ENCODE measurements around the gene CCDC92B.

CCDC92B gene

DNA sequence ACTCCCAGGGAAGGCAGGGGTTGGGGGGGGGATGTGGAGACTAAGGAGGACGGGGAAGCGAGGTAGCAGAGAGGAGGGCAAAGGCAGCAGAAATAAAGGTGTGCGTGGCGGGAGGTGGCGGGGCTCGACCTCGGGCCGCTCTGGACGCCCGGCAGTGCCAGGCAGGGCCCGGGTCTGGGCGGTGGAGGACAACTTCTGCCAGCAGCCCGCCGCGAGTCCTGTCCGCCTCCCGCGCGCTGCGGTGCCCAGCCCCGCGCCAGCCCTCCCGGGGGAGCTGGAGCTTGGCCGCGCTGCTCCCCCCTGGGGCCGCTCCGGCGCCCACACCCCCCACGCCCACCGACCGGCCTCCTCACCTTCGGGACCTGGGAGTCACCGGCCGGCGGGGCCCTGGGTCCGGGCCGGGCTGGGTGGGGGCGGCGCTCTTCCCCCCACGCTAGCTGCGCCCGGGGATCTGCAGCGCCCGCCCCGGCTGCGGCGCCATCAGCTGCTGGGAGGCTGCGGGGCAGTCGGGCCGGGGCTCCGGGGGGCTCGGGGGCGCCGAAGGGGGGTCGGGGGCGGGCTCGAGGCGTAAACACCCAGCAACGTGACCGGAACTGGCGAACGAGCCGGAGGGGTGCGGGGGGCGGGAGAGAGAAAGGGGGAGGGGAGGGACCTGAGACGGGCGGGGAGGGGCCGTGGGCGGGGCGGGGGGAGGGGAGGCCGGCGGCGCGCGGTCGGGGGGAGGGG is at the start of gene CCDC92B:
CCDC92B (minus strand) TSS at position 595 of the 726 bp plus-strand sequence. CDS start 14,507 bp downstream, outside the sequence.
- DNase-seq (ENCODE audit: low read depth) = no peak
- H3K4me3 ChIP-seq (ENCODE audit: low read length) = no peak within 1 kb of the TSS
- TF ChIP-seq, protein P1, sequence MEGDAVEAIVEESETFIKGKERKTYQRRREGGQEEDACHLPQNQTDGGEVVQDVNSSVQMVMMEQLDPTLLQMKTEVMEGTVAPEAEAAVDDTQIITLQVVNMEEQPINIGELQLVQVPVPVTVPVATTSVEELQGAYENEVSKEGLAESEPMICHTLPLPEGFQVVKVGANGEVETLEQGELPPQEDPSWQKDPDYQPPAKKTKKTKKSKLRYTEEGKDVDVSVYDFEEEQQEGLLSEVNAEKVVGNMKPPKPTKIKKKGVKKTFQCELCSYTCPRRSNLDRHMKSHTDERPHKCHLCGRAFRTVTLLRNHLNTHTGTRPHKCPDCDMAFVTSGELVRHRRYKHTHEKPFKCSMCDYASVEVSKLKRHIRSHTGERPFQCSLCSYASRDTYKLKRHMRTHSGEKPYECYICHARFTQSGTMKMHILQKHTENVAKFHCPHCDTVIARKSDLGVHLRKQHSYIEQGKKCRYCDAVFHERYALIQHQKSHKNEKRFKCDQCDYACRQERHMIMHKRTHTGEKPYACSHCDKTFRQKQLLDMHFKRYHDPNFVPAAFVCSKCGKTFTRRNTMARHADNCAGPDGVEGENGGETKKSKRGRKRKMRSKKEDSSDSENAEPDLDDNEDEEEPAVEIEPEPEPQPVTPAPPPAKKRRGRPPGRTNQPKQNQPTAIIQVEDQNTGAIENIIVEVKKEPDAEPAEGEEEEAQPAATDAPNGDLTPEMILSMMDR (conservative IDR thresholded peaks at IDR 0.05; ENCODE audit: low read length) = no peak

DNA sequence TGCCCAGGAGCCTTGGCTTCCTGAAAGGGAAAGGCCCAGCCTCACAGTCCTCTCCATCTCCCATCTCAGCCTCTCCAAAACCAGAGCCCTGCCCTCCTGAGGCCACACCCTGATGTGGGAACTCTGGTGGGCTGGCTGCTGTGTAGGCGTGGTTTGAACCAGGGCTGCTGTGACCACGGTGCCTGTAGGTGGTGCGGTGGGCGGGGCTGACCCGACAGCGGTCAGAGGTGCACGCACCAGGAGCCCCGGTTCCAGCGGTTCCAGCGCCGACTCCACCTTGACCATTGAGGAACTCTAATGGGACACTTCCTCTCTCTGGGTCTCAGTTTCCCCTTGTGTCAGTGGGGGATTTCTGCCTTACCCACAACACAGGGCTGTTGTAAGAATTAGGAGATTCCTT is 49.2 kb upstream of the CCDC92B start:
- TF ChIP-seq, protein P1 (conservative IDR thresholded peaks at IDR 0.05; ENCODE audit: low read length) = no peak
- no peak overlapping the region for H3K4me3 ChIP-seq (ENCODE audit: low read length)
- DNase-seq (ENCODE audit: low read depth) = no peak

DNA sequence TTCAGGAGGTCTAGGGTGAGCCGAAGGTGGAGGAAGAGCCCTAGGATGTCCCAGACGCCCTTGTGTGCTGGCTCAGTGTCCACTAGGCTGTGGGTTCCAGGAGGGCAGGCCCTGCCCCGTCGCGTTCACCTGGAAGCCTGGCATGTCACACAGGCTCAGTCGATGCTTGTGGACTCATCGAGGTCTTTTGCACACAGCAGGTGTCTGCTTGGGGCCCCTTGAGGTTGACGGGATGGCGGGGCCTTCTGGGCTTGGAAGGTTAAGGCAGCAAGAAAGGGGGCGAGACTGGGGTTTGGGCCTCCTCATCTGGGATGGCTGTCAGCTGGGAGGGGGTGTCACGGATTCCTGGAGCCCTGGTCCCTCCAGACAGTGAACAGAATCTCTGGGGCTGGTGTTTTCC is 48.7 kb upstream of the CCDC92B start:
- no peak for DNase-seq (ENCODE audit: low read depth)
- no peak overlapping the region for H3K4me3 ChIP-seq (ENCODE audit: low read length)
- TF ChIP-seq, protein P1 (conservative IDR thresholded peaks at IDR 0.05; ENCODE audit: low read length) = no peak

DNA sequence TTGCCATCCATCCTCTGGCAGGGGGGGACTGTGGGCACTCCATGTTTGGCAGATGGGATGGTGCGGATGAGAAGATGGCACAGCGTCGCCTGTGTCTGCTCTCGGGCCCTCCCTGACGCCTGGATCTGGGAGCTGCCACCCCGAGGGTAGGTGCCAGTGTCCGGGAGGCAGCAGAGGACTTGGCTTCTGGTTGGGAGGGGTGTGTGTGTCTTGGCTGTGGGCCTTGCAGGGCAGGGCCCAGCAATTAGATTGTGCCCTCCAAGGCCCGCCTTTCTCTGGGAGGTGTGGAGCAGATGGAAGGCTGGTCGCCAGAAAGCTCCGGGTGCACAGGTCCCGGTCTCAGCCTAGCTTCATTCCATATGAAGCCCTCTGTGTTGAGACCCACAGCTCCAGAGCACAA is 48.2 kb upstream of the CCDC92B start:
- DNase-seq (ENCODE audit: low read depth) = no peak
- TF ChIP-seq, protein P1 (conservative IDR thresholded peaks at IDR 0.05; ENCODE audit: low read length) = no peak
- no peak overlapping the region for H3K4me3 ChIP-seq (ENCODE audit: low read length)

DNA sequence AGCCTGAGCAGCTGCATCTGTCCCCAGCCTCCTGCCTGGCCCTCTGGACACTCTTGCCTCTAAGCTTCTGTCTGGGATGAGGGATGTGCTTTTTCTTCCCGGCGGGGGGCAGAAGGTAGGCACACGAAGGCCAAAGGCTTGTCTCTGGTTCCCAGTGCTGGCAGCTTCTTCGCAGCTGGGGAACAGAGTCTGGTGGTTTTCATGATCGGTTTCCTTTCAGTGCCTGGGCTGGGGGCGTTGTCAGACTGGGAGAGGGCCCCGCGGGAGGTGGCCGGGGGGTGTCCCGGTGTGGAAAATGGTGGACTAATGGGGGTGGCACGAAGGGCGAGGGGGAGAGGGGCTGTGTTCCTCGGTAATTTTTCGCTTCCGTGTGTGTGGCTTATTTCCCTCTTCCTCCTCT is 47.8 kb upstream of the CCDC92B start:
- TF ChIP-seq, protein P1 (conservative IDR thresholded peaks at IDR 0.05; ENCODE audit: low read length) = no peak
- DNase-seq (ENCODE audit: low read depth) = no peak
- H3K4me3 ChIP-seq (ENCODE audit: low read length) = no peak overlapping the region

DNA sequence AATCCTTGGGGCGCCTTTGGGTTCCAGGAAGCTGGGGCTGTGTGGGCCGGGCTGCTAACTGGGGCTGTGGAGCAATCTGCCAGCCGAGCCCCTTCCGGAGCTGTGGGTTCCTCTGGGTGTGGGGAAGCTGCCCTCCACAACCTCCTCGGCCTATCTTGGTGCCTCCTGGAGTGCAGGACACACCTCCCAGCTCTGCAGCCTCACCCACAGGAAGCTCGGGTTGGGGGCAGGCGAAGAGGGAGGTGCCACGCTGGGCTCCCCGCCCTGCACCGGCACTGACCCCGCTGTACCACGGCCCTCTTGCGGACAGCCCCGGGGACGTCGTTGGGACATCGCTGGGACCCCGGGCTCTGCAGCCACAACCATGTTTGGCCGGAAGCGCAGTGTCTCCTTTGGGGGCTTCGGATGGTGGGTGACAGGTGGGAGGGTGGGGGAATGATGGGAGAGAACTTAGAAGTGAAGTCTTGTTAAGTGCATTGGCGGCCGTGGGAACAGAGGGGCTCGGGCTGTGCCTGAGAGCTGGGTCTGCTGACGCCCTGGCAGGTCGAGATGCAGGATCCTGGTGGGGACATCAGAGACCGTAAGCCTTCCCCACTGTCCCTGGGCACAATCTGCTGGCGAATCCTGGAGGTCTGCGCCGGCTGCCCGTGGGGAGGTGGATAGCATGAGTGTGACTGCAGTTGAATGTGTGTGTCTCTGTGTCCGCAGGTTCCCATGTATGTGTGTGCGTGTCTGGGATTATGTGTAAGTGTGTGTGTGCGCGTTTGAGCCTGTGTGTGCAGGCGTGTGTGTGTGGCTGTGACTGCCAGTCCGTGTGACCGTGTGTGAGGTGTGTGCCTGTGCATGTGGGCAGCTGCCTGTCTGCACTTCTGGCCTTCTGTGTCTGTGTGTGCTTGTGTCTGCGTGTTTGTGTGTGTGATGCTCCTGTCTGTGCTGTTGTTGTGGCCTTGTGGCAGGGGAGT is 47.0 kb upstream of the CCDC92B start, which contains the start of gene RAP1GAP2:
RAP1GAP2 (plus strand) TSS at position 275 of the 962 bp plus-strand sequence; CDS start at position 365, 90 bp downstream.
- DNase-seq (ENCODE audit: low read depth) = no peak
- TF ChIP-seq, protein P1 (conservative IDR thresholded peaks at IDR 0.05; ENCODE audit: low read length) = no peak
- no peak within 1 kb of the TSS for H3K4me3 ChIP-seq (ENCODE audit: low read length)
